Spinal cord (tissue), 10 donors: Measurements from ENCODE around the gene HOXC5. TPM values are rescaled to one million over a fixed set of nuclear protein-coding genes. Genes with fewer than 3 reads are reported as not detected.
A peak's percentile ranks its signal among the peaks of the same experiment; 100 is the strongest.

ENCODE experiments used
- DNase-seq, 6 donors: peaks; one replicate each; pipeline versions ENCODE4 v3.0.0 to v3.0.0-alpha.2; 2013 to 2015; ENCODE audit warnings: low spot score in 6 of 6, low read depth in 4 of 6
- H3K27ac ChIP-seq: one replicate; pipeline ENCODE4 v1.5.1; 2013; ENCODE audit warnings: low read depth, low read length, control low read depth
- H3K27me3 ChIP-seq: one replicate; pipeline ENCODE4 v1.6.1; 2013; ENCODE audit warnings: low read length; ENCODE audit not compliant: control insufficient read depth, insufficient read depth
- H3K36me3 ChIP-seq: one replicate; pipeline ENCODE4 v1.6.1; 2013; ENCODE audit warnings: low read length; ENCODE audit not compliant: control insufficient read depth, insufficient read depth
- H3K4me1 ChIP-seq: one replicate; pipeline ENCODE4 v1.6.1; 2013; ENCODE audit warnings: low read length; ENCODE audit not compliant: control insufficient read depth, insufficient read depth
- H3K4me3 ChIP-seq: one replicate; pipeline ENCODE4 v1.5.1; 2013; ENCODE audit warnings: low read depth, low read length, control low read depth
- H3K9me3 ChIP-seq: one replicate; pipeline ENCODE4 v1.6.1; 2013; ENCODE audit warnings: low read length; ENCODE audit not compliant: control insufficient read depth, insufficient read depth
- WGBS: methylation state at CpG from one replicate; pipeline ENCODE4 v1.1.5; 2013; ENCODE audit warnings: missing lambda C conversion rate; ENCODE audit not compliant: insufficient coverage; 5-methylcytosine and 5-hydroxymethylcytosine counted together
- polyA plus RNA-seq, 2 donors: library from polyadenylated mRNA; unstranded; fragments of 120-200 nt; gene quantifications; one replicate each; pipeline ENCODE4 v1.2.1, GENCODE V29; 2013; ENCODE audit not compliant: insufficient read length in 2 of 2
- total RNA-seq, 2 donors: library from RNA; depleted of rRNA in 1 of 2; stranded (reverse); fragments of 120-200 nt in 1 of 2; fragments of >200 nt in 1 of 2; gene quantifications; one replicate each; pipeline versions ENCODE4 v1.2.3 to v1.2.4, GENCODE V29; 2013 to 2014
- donor health status: healthy.

The HOXC5 gene
- total and polyA plus RNA-seq, 4 donors: 2.4 to 16.3 (median 8.1) TPM

- WGBS: 87% methylated on average over 3 of the region's 6 CpGs
- Histone ChIP-seq H3K4me3 (no peak overlapping the region), H3K4me1 (peaks cover 95% of the 10 kb centered on the region), H3K9me3 (no peaks in the 10 kb centered on the region), H3K36me3 (peaks cover 42% of the 10 kb centered on the region), H3K27ac (peak overlapping the region; percentile 100), H3K27me3 (peaks cover 2% of the 10 kb centered on the region)
- DNase-seq: peak in 1 of 6 donors; percentile 54
These were observed 697 bp upstream of the HOXC5 start for GRCh38 chr12:54032086-54032619.

GRCh38 chr12:54033106-54033979 lies 493 bp downstream of the HOXC5 start:
- peak in 3 of 6 donors; percentile 65 to 93 (median 72) for DNase-seq
- no peaks in the 10 kb centered on the region for H3K9me3 ChIP-seq
- 3% methylated on average over 47 of the region's 61 CpGs for WGBS
- H3K27ac ChIP-seq: peak overlapping the region; percentile 100
- H3K36me3 ChIP-seq: peaks cover 49% of the 10 kb centered on the region
- peaks cover 97% of the 10 kb centered on the region for H3K4me1 ChIP-seq
- peaks cover 2% of the 10 kb centered on the region for H3K27me3 ChIP-seq
- peak overlapping the region; percentile 56 for H3K4me3 ChIP-seq

DNA sequence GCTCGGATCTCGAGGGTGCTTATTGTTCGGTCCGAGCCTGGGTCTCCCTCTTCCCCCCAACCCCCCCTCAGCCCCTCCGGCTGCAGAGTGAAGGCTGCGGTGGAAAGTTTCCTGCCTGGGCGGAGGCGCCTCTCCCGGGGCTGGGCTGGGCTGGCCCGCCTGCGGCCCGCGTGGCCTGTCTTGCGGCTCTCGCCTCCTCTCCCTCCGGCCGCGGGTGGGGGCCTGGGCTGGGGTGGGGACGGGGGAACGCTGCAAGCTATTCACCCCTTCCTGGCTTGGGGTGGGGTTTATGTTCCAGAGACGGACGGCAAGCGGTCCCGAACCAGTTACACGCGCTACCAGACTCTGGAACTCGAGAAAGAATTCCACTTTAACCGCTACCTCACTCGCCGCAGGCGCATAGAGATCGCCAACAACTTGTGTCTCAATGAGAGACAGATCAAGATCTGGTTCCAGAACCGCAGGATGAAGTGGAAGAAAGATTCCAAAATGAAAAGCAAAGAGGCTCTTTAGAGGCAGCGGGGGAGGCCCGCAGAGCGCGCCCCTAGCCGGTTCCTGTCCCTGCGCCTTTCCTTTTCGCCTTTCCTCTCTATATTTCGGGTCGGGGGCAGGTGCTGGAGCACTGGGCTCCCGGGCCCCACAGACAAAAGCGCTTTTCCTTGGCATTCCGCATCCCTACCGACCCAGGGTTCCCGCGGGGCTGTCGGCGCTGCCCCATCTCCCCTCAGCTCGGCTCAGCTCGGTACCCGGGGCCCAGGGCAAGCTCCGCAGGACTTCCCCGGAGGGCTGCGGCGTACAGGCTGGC lies 1.3 kb downstream of the HOXC5 start:
- WGBS: 14% methylated on average over 45 of the region's 57 CpGs
- DNase-seq: peak in 1 of 6 donors; percentile 50
- Histone ChIP-seq H3K9me3 (no peaks in the 10 kb centered on the region), H3K4me1 (peaks cover 98% of the 10 kb centered on the region), H3K4me3 (peak overlapping the region; percentile 56), H3K27me3 (peaks cover 2% of the 10 kb centered on the region), H3K27ac (peak overlapping the region; percentile 100), H3K36me3 (peaks cover 45% of the 10 kb centered on the region)

- Histone ChIP-seq H3K4me3 (peak overlapping the region; percentile 56), H3K27me3 (peaks cover 2% of the 10 kb centered on the region), H3K36me3 (peaks cover 41% of the 10 kb centered on the region), H3K4me1 (peaks cover 98% of the 10 kb centered on the region), H3K27ac (peak overlapping the region; percentile 100), H3K9me3 (no peaks in the 10 kb centered on the region)
- DNase-seq: no peak
- 38% methylated on average over 20 of the region's 22 CpGs for WGBS
These were observed 2.0 kb downstream of the HOXC5 start for GRCh38 chr12:54034785-54035310.

DNA sequence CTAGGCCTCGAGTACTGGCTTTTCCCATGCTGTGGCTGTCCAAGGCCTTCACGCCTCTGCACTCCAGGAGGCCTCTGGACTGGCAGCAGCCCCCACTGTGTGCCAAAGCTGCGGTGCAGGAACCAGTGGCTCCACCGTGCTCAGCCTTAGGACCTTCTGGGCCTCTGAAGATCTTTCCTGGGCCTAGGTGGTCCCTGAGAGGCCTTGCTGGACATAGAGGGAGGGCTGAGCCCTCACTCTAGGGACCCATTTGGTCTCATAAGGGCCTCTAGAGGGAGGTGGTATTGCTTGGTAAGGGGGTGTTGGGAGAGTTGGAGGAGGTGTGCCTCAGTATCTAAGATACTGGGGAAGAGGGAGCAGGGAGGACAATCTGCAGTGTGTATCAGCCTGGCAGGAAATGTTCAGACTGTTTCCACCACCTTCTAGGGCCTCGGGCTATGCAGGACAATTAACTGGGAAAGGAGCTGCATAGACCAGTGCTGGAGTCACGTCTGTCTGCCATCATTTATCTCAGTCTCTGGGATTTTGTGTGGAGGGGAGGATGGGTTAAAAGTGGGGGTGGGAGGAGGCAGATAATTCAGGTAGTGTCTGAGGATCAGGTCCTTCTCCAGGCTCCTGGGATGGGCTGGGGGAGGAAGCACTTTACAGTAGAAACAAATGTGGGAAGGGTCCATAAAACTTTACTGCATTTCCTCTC lies 2.9 kb downstream of the HOXC5 start:
- H3K36me3 ChIP-seq: peaks cover 35% of the 10 kb centered on the region
- 46% methylated on average over 6 of the region's 6 CpGs for WGBS
- H3K4me3 ChIP-seq: peak overlapping the region; percentile 56
- H3K27ac ChIP-seq: peak overlapping the region; percentile 100
- H3K9me3 ChIP-seq: no peaks in the 10 kb centered on the region
- H3K4me1 ChIP-seq: peaks cover 94% of the 10 kb centered on the region
- no peak for DNase-seq
- H3K27me3 ChIP-seq: peaks cover 2% of the 10 kb centered on the region

GRCh38 chr12:54036620-54037359 lies 3.9 kb downstream of the HOXC5 start:
- Histone ChIP-seq H3K36me3 (peaks cover 24% of the 10 kb centered on the region), H3K27ac (peak overlapping the region; percentile 100), H3K27me3 (peaks cover 1% of the 10 kb centered on the region), H3K4me1 (peaks cover 88% of the 10 kb centered on the region), H3K9me3 (no peaks in the 10 kb centered on the region), H3K4me3 (no peak overlapping the region)
- 51% methylated on average over 13 of the region's 14 CpGs for WGBS
- no peak for DNase-seq

DNA sequence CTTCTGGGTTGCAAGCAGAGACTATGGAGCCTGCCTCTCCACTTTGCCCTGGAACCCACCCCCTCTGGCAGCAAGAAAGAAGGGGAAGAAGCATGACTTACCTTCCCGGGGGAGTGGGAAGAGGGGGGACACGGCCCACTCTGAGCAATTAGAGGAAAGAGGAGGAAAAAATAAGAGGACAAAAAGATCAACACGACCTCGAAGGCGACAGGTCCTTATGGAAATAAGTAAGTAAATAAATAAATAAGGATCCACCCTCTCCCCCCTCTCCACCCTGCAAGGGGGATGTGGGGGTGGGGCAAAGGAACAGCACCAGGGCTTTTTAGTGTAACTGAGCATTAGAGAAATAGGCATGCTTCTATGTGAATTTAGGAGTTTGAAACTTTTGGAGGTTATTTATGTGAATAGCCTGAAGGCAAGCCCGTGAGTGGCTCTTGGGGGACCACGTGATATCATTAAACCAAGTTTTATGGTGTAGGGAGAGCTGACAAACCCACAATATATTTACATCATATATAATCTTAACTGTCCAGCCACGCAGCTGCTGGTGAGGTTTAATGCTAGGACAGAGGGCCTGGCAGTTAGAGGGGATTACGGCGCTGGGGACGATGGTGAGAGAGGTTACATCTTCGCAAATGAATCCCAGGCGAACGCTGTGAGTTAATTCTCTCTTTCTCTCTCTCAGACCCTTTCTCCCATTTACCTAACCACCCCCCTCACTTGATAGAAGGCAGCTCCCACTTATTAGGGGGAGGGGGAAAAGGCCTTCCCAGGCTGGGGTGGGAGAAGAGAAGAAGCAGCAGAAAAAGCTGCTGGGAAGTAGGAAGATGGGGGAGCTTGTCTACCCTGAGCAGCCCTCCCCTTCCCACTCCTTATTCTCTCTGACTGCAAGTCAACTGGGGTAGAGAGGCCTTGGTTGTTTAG lies 4.8 kb downstream of the HOXC5 start:
- H3K9me3 ChIP-seq: no peaks in the 10 kb centered on the region
- no CpG with 5 or more reads among the region's 14 CpGs for WGBS
- H3K27ac ChIP-seq: peak overlapping the region; percentile 100
- H3K36me3 ChIP-seq: peaks cover 24% of the 10 kb centered on the region
- H3K27me3 ChIP-seq: no peaks in the 10 kb centered on the region
- no peak overlapping the region for H3K4me3 ChIP-seq
- peaks cover 81% of the 10 kb centered on the region for H3K4me1 ChIP-seq
- DNase-seq: no peak

GRCh38 chr12:54038284-54038870 lies 5.5 kb downstream of the HOXC5 start:
- no peak for DNase-seq
- peak overlapping the region; percentile 10 for H3K4me3 ChIP-seq
- H3K4me1 ChIP-seq: peaks cover 81% of the 10 kb centered on the region
- 48% methylated on average over 2 of the region's 5 CpGs for WGBS
- H3K9me3 ChIP-seq: no peaks in the 10 kb centered on the region
- H3K36me3 ChIP-seq: peaks cover 24% of the 10 kb centered on the region
- peak overlapping the region; percentile 100 for H3K27ac ChIP-seq
- no peaks in the 10 kb centered on the region for H3K27me3 ChIP-seq
